Endothelial cell of umbilical vein (primary cell): ENCODE data around the gene SLC16A7. TPM values are rescaled to one million over a fixed set of nuclear protein-coding genes. Genes with fewer than 3 reads are reported as not detected.

Experiments used
- BruUV-seq: library from RNA; stranded (reverse); fragments of 400-500 nt; replicated peaks from 2 replicates; lab custom pipeline; 2021; lab: Mats Ljungman, UMichigan
- CTCF ChIA-PET: fragments of 300-600, 350-600 bp; sonication (Branson Sonifier 250); formaldehyde crosslinking; loops from one replicate; lab custom pipeline; 2021; ENCODE audit warnings: antibody characterized with exemption, inconsistent platforms; lab: Charles Lee
- POLR2A ChIA-PET: fragments of 300-600, 350-600 bp; sonication (Branson Sonifier 250); formaldehyde crosslinking; loops from one replicate; lab custom pipeline; 2021; ENCODE audit warnings: antibody characterized with exemption, inconsistent platforms; lab: Charles Lee
- DNase-seq: peaks from one replicate; pipeline ENCODE4 v3.0.0-alpha.2; 2011; ENCODE audit warnings: low read depth, low spot score
- FAIRE-seq: peaks from 2 replicates; lab custom pipeline; 2011; peaks lifted over from hg19 to GRCh38; lab: Jason Lieb, UNC
- H2AFZ ChIP-seq: 2 replicates; pipeline ENCODE4 v1.6.0; 2012; ENCODE audit warnings: low read depth, low read length, control low read depth, inconsistent platforms
- H3K27ac ChIP-seq: 2 replicates; pipeline ENCODE4 v1.5.1; 2011; ENCODE audit warnings: low read depth, mild to moderate bottlenecking, control low read depth, low read length, moderate library complexity; ENCODE audit not compliant: insufficient read depth
- H3K27me3 ChIP-seq, 2 experiments: 2 replicates each; pipeline versions ENCODE4 v1.6.0 to v1.6.1; 2011; ENCODE audit warnings: low read length in 2 of 2, mixed read lengths in 1 of 2; ENCODE audit not compliant: control insufficient read depth in 2 of 2, insufficient read depth in 2 of 2
- H3K36me3 ChIP-seq, 2 experiments: 2 replicates in 1 of 2; 3 replicates in 1 of 2; pipeline ENCODE4 v1.5.1; 2011; ENCODE audit warnings: low read length in 2 of 2, mild to moderate bottlenecking in 1 of 2, moderate library complexity in 1 of 2; ENCODE audit not compliant: control insufficient read depth in 2 of 2, insufficient read depth in 2 of 2; ENCODE audit errors: extremely low read depth in 1 of 2
- H3K4me1 ChIP-seq: 3 replicates; pipeline ENCODE4 v1.5.1; 2011; ENCODE audit warnings: mild to moderate bottlenecking, low read length; ENCODE audit not compliant: control insufficient read depth, insufficient read depth; ENCODE audit errors: extremely low read depth
- H3K4me2 ChIP-seq: 2 replicates; pipeline ENCODE4 v1.6.1; 2011; ENCODE audit warnings: low read length, control low read depth, mixed read lengths; ENCODE audit not compliant: insufficient read depth
- H3K4me3 ChIP-seq, 3 experiments: fragments of 200-600 bp in 1 of 3; sonication (generic), shearing (Covaris generic) in 1 of 3; replicated peaks in 1 of 3; 2 replicates each; pipeline ENCODE4 v1.5.1; 2011 to 2016; ENCODE audit warnings: control low read depth in 3 of 3, low read length in 3 of 3, mild to moderate bottlenecking in 2 of 3, inconsistent platforms in 1 of 3, low read depth in 1 of 3, moderate library complexity in 1 of 3; ENCODE audit not compliant: insufficient read depth in 1 of 3
- H3K79me2 ChIP-seq: 2 replicates; pipeline ENCODE4 v1.6.0; 2012; ENCODE audit warnings: low read length, inconsistent platforms; ENCODE audit not compliant: control insufficient read depth, insufficient read depth
- H3K9ac ChIP-seq: replicated peaks from 2 replicates; pipeline ENCODE3; 2011; ENCODE audit warnings: low read length, control low read depth; ENCODE audit not compliant: insufficient read depth; ENCODE audit errors: extremely low read depth
- H3K9me1 ChIP-seq: replicated peaks from 3 replicates; pipeline ENCODE4 v1.6.0; 2011; ENCODE audit warnings: mild to moderate bottlenecking, low read length; ENCODE audit not compliant: control insufficient read depth, insufficient read depth; ENCODE audit errors: extremely low read depth
- H3K9me3 ChIP-seq: replicated peaks from 2 replicates; pipeline ENCODE4 v1.5.1; 2012; ENCODE audit warnings: low read length, inconsistent platforms; ENCODE audit not compliant: control insufficient read depth, insufficient read depth
- H4K20me1 ChIP-seq: replicated peaks from 2 replicates; pipeline ENCODE3; 2011; ENCODE audit warnings: mild to moderate bottlenecking, low read length; ENCODE audit not compliant: control insufficient read depth, insufficient read depth; ENCODE audit errors: extremely low read depth
- CTCF ChIP-seq, 2 donors: IDR thresholded peaks; 1 replicate in 1 of 2; 2 replicates in 1 of 2; pipeline ENCODE4 v1.5.1; 2011; ENCODE audit warnings: low read length in 2 of 2, mild to moderate bottlenecking in 2 of 2, moderate library complexity in 2 of 2, control low read depth in 1 of 2, inconsistent platforms in 1 of 2, low read depth in 1 of 2; ENCODE audit not compliant: insufficient read depth in 1 of 2; ENCODE audit errors: extremely low read depth in 1 of 2
- EZH2 ChIP-seq: IDR thresholded peaks from 2 replicates; pipeline ENCODE4 v1.6.1; 2012; ENCODE audit warnings: borderline replicate concordance, low read depth, mild to moderate bottlenecking, moderate library complexity, low read length, inconsistent platforms; ENCODE audit not compliant: severe bottlenecking
- FOS ChIP-seq: IDR thresholded peaks from 2 replicates; pipeline ENCODE4 v1.6.1; 2011; ENCODE audit warnings: mild to moderate bottlenecking, low read length, moderate library complexity, borderline replicate concordance; ENCODE audit not compliant: insufficient read depth
- GATA2 ChIP-seq: IDR thresholded peaks from 2 replicates; pipeline ENCODE4 v1.7.0; 2011; ENCODE audit warnings: low read depth, mild to moderate bottlenecking, moderate library complexity, mixed read lengths, low read length; ENCODE audit not compliant: insufficient read length, insufficient read depth
- JUN ChIP-seq: IDR thresholded peaks from 2 replicates; pipeline ENCODE4 v1.6.1; 2011; ENCODE audit warnings: borderline replicate concordance, low read depth; ENCODE audit not compliant: insufficient read length, insufficient read depth
- MAX ChIP-seq: IDR thresholded peaks from 2 replicates; pipeline ENCODE4 v1.6.1; 2011; ENCODE audit not compliant: insufficient read depth, insufficient read length
- MYC ChIP-seq: IDR thresholded peaks from one replicate; pipeline ENCODE4 v1.6.1; 2011; ENCODE audit warnings: mild to moderate bottlenecking, low read depth, low read length
- POLR2A ChIP-seq: IDR thresholded peaks from 2 replicates; pipeline ENCODE4 v1.6.1; 2012; ENCODE audit warnings: low read depth, mild to moderate bottlenecking, control low read depth, low read length
- POLR2AphosphoS5 ChIP-seq: IDR thresholded peaks from 2 replicates; pipeline ENCODE4 v1.6.1; 2012; ENCODE audit warnings: low read depth, mild to moderate bottlenecking, control low read depth, low read length, moderate library complexity; ENCODE audit not compliant: insufficient read depth
- dilution Hi-C: fragments of 300-500 bp; cut with MboI; formaldehyde crosslinking; loops from one replicate; pipeline ENCODE4 v1.15.0; 2019; ENCODE audit warnings: low sequenced_read_pairs; ENCODE audit not compliant: extremely low pct_ligation_motif_present
- intact Hi-C: fragments of 100-400 bp; cut with micrococcal nuclease; formaldehyde crosslinking; loops from one replicate; pipeline ENCODE4 v1.10.0; 2022
- polyA plus RNA-seq, 4 experiments: library from polyadenylated mRNA; depleted of rRNA in 3 of 4; stranded (reverse) in 3 of 4; unstranded in 1 of 4; fragments of >200 nt; gene quantifications; 2 replicates each; pipeline versions ENCODE4 v1.2.1 to v1.2.3, GENCODE V29; 2011 to 2012; ENCODE audit warnings: missing spikeins in 1 of 4
- total RNA-seq: library from RNA; stranded (reverse); gene quantifications from 2 replicates; pipeline ENCODE4 v1.2.3, GENCODE V29; 2021

SLC16A7 gene
- total and polyA plus RNA-seq, 2 donors (not counting 3 experiments of a cell fraction or from before 2014, with no cell fraction given) = 2.9 to 8.9 TPM

- dilution Hi-C loops = no loop called here
- FAIRE-seq = no peak
- no peak overlapping the region for H3K4me2 ChIP-seq
- H3K9me1 ChIP-seq = no peaks in the 10 kb centered on the region
- H3K9ac ChIP-seq = no peak overlapping the region
- POLR2A ChIA-PET = no interaction called here
- H3K36me3 ChIP-seq = no peaks in the 10 kb centered on the region
- no peak overlapping the region for H2AFZ ChIP-seq
- no peak for TF ChIP-seq GATA2
- TF ChIP-seq POLR2AphosphoS5 = no peak
- no peak for TF ChIP-seq EZH2
- no peak for TF ChIP-seq FOS
- TF ChIP-seq CTCF (IDR thresholded peaks at IDR 0.05; ENCODE audit: extremely low read depth in 1 of 2, insufficient read depth in 1 of 2, low read depth in 1 of 2, low read length in 2 of 2) = no peak
- no peak for TF ChIP-seq MAX
- TF ChIP-seq MYC = no peak
- TF ChIP-seq JUN = no peak
- TF ChIP-seq POLR2A = no peak
- H4K20me1 ChIP-seq = no peaks in the 10 kb centered on the region
- CTCF ChIA-PET = no interaction called here
- H3K27ac ChIP-seq = no peak overlapping the region
- DNase-seq = no peak
- no peaks in the 10 kb centered on the region for H3K27me3 ChIP-seq
- H3K9me3 ChIP-seq = no peaks in the 10 kb centered on the region
- intact Hi-C loops = no loop called here
- BruUV-seq = no TSS peak
- no peaks in the 10 kb centered on the region for H3K79me2 ChIP-seq
- H3K4me3 ChIP-seq = no peak overlapping the region
- H3K4me1 ChIP-seq = no peaks in the 10 kb centered on the region
These were observed 196.8 kb downstream of the SLC16A7 start for GRCh38 chr12:59792647-59793046.
